GM21390 (cell line): ENCODE results near the gene PLPP3.
A peak's percentile ranks its signal among the peaks of the same experiment; 100 is the strongest.

Experiments used
- ATAC-seq: cut with Tn5 transposase; IDR thresholded peaks from one replicate; pipeline ENCODE4 v1.9.1; 2021; ENCODE audit not compliant: unreplicated experiment

PLPP3 gene

GRCh38 chr1:56525489-56526041 is 53.8 kb downstream of the PLPP3 start:
- ATAC-seq, result peak; percentile 82

DNA sequence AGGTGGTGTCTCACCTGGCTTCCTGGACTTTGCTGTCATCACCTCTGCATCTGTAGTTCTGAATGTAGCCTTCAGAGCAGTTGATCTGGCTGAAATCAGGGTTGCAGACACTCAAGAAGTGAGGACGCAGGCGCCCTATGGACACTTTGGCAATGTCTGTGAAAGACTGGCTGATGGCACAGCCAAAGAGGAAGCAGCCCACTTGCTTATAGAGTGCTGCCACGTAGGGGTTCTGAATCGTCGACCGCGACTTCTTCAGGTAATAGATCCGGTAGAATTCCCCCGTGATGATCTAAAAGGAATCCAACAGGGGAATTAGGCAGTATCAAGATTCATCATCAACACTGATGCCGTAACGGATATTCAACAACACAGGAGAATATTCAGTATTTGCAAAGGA is 55.1 kb downstream of the PLPP3 start:
- no peak for ATAC-seq

- ATAC-seq, result no peak
Measured at GRCh38 chr1:56522680-56523079, 56.7 kb downstream of the PLPP3 start.

DNA sequence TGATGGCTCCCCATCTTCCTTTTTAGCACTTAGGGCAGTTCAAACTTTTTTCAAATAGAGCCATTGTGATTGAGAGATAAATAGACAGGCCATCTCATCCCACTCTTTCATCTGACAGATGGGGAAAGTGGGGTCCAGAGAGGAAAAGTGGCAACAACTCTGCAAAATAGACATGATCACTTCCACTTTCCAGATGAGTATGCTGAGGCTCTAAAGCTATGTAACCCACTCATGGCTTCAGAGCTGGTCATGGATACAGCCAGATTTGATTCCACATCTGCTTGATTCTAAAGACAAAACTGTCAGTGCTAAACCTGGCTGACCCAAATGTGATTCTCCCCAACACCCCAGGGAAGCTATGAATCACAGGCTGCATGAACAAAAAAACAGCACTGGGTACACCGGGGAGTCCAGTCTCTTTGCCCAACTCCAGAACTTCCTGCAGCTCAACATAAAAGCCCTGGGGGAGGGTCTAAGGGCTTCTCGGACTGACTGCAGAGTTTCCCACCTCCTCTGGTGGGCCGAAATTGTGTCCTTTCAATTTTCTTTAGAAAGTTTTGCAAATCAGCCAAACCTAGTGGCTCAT is 59.3 kb downstream of the PLPP3 start:
- no peak for ATAC-seq

GRCh38 chr1:56517404-56518130 is 61.8 kb downstream of the PLPP3 start:
- no peak for ATAC-seq

GRCh38 chr1:56516539-56517252 is 62.7 kb downstream of the PLPP3 start:
- peak; percentile 88 for ATAC-seq

- no peak for ATAC-seq
Measured at GRCh38 chr1:56515898-56516538, 63.3 kb downstream of the PLPP3 start.

GRCh38 chr1:56512724-56513494 is 66.5 kb downstream of the PLPP3 start:
- no peak for ATAC-seq

- ATAC-seq, result no peak
Measured at GRCh38 chr1:56511766-56512165, 67.6 kb downstream of the PLPP3 start.

DNA sequence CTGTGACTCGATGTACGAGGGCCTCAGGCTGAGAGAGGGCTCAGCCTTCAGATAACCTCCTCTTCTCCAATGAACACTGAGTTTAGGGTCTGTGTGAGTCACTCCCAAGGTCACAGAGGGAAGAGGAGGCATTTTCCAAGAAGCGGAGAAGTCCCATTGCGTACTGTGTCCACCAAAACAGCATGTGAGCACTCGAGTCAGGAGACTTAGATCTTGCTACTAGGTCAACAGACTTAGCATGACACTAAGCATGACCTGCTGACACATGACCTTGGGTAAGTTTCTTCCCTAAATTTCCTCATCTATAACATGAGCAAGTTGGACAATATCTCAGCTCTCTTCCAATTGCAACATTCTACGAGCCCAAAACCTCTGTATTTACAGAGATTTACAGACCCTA is 68.0 kb downstream of the PLPP3 start:
- no peak for ATAC-seq

GRCh38 chr1:56510642-56511021 is 68.7 kb downstream of the PLPP3 start:
- no peak for ATAC-seq

DNA sequence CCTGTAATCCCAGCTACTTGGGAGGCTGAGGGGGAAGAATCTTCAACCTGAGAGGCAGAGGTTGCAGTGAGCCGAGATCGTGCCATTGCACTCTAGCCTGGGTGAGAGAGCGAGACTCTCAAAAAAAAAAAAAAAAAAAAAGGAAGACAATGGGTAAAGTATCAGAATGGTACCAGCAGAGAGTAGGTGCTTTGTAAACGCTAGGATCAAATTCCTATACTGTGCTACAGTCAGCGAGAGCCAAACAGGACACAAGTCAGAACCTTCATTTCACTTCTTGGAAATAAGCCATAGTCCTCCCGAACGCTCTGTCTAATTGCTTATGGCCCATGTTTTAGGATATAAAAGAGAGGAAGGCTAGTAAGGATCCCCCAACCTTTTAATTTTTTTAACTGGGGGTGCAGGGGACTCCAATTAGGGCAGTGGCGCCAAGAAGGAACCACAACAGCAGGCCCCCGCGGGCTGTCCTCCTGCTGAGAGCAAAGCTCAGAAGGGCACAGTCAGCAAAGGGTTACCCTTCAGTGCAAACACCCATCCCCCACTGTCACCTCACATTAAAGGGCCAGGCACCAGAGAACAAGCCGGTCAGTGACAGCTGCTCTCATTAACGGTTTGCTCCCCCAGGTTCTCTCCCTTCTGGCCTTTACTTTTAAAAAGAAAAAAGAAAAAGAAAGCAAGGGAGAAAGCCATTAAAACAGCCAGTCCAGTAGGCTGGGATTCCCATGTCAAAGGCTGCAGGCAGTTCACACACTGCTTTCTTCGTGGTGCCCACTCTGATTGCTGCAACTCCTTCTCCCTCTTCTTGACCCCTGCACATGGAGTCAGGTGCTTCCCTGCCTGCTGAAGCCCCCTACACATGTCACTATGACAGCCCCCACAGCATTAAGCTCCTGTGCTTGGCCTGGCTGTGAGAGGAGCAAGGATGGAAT is 69.4 kb downstream of the PLPP3 start:
- ATAC-seq, result no peak

DNA sequence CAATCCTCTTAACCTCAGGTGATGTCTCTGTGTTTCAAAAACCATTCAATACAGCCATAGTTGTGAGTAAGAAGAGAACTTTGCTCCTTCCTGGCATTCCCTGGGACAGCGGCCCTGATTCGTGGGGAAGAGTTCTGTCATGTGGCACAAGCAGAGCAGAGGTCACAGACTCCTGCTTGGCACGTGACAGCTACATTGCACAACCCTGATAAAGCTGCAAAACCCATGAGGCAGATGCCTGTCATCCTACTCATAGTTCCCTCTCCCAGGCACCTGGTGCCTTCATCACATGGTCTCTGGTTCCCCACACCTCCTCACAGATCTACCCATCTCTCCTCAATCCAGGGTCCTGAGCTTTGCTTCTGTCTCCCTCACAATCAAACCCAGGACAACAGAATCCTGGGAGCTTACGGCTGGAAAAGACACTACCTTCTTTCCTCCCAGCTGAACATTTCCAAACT is 70.8 kb downstream of the PLPP3 start:
- ATAC-seq, result no peak

GRCh38 chr1:56507925-56508522 is 71.3 kb downstream of the PLPP3 start:
- no peak for ATAC-seq

DNA sequence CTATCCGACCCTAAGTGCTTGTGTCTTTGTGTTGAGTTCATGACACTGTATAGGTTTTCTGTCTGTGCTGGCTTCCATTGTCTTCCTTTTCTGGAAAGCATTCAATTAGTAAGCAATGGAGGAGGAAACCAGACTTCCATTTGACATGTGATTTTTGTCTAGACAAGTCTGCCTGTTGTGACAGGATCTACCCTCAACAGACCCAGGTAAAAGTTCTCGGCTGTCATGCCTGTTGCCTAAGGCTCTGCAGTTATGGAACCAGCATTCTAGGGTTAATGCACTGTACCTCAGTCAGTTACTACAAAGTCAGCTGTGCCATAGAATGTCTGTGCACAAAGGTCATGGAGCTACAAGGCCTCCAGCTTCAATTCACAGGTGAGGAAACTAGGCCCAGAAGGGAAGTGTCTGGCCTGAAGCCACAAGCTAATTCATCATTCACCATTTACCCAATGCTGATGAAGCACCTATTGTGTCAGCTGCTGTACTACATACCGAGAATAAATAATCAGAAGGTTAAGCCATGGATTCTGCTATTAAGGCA is 72.3 kb downstream of the PLPP3 start:
- ATAC-seq, result no peak

DNA sequence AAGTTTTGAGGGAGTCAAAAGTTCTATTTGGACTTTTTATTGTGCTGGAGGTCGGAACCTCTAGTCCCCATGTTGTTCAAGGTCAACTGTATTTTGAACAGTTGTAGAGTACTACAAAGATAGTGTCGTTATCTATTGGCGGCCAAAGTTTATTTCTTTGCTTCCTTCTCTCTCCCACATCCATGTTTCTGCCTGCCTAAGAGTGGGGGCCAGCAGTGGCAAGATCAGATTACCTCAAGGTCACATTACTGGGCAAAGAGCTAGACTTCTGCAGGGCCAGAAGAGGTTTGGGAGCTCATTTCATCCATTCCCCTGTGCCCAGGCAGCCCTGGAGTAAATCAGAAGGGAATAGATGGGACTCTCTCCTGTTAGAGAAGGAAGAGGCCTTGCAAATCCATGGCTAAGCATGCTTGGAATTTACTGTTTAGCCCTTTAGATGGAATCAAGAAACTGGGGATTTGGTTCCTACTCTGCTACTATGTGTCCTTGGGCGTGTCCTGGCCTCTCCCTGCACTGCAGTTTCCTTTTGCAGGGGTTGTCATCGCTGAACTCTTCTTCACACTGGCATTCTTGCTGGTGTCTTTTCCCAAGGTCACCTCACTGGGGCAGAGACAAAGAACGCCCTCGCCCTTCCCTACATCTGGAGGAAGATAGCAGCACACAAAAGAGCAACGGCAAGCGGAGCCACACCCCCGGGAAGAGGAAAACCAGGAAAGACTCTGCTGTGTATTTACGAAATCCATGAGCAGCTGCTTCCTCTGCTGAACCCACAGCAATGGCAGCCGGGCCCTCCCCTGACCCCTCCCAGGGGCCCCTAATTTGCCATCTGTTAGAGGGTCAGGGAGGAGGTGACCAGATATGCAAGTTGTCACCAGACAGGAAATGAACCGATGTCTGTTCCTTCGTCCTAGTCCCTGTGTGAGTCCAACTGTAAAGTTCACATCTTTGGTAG is 73.3 kb downstream of the PLPP3 start:
- no peak for ATAC-seq

DNA sequence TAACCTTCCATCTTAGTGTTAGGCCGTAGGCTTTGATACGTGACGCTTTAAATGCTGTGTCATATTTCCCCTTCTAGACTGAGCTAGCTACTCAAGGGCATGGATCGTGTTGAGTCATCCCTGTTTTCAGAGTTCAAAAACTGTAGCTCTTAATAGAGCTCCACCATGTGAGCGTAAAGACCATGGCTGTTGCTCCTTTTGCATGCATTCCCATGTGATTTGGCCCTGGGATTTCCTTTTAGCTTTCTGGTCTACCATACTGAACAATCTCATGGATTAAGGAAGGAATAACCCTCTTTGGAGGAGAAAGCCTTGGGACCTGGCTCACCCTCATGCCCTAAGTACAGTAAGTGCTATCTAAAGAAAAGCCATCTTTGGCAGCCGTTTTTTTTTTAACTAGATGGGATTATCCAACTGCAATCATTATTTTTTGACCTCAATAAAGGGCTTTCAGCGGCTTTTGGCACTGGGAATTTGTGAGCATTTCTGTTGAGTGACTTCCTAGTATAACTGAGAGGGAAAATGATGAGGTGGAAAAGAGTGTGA is 76.6 kb downstream of the PLPP3 start:
- ATAC-seq, result no peak
